Colon (tissue), 2 donors: ENCODE results near the gene HDLBP.

Experiments
- FAIRE-seq: peaks from 2 replicates; lab custom pipeline; 2012; peaks lifted over from hg19 to GRCh38; lab: Jason Lieb, UNC
- donor health status: control.
- donor health status: control.

The HDLBP gene, protein sequence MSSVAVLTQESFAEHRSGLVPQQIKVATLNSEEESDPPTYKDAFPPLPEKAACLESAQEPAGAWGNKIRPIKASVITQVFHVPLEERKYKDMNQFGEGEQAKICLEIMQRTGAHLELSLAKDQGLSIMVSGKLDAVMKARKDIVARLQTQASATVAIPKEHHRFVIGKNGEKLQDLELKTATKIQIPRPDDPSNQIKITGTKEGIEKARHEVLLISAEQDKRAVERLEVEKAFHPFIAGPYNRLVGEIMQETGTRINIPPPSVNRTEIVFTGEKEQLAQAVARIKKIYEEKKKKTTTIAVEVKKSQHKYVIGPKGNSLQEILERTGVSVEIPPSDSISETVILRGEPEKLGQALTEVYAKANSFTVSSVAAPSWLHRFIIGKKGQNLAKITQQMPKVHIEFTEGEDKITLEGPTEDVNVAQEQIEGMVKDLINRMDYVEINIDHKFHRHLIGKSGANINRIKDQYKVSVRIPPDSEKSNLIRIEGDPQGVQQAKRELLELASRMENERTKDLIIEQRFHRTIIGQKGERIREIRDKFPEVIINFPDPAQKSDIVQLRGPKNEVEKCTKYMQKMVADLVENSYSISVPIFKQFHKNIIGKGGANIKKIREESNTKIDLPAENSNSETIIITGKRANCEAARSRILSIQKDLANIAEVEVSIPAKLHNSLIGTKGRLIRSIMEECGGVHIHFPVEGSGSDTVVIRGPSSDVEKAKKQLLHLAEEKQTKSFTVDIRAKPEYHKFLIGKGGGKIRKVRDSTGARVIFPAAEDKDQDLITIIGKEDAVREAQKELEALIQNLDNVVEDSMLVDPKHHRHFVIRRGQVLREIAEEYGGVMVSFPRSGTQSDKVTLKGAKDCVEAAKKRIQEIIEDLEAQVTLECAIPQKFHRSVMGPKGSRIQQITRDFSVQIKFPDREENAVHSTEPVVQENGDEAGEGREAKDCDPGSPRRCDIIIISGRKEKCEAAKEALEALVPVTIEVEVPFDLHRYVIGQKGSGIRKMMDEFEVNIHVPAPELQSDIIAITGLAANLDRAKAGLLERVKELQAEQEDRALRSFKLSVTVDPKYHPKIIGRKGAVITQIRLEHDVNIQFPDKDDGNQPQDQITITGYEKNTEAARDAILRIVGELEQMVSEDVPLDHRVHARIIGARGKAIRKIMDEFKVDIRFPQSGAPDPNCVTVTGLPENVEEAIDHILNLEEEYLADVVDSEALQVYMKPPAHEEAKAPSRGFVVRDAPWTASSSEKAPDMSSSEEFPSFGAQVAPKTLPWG (N-terminal part only)

DNA sequence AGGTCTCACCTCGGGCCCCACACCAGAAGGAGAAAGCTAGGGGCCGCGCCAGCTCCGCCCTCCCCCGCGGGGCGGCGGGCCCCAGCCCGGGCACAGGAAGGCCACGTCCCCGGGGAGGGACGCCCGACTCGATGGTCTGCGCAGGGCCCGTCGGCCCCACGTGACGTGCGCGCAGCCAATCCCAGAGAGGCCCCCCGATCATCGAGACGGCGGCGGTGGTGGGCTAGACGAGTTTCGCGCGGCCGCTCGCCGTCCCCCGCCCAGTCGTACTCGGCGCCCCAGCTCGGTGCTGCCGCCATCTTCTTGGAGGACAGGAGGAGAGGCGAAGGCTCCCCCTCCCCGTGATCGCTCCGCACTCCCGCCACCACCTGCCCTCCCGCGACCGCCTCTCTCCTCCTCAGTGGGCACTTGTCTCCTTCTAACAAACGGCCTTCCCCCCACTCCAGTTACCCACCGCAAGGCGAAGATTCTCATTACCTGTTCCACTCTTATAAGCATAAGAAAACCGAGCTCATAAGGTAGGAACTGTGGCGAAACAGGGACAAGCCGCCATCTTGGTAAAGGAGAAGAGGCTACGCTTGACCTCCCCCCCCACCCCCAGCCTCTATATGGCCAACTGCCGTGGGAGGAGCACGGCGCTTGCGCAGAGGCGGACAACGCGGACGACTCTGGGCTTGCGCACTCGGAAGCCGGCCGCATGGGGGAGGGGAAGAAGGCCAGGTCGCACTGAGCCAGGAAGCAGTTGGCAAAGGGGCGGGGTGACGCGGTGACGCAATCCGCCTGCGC lies at the start of gene HDLBP:
TSS of gene HDLBP (minus strand) at position 580 of the 786 bp plus-strand sequence. CDS start 48,803 bp downstream, outside the sequence.
- no peak for FAIRE-seq

DNA sequence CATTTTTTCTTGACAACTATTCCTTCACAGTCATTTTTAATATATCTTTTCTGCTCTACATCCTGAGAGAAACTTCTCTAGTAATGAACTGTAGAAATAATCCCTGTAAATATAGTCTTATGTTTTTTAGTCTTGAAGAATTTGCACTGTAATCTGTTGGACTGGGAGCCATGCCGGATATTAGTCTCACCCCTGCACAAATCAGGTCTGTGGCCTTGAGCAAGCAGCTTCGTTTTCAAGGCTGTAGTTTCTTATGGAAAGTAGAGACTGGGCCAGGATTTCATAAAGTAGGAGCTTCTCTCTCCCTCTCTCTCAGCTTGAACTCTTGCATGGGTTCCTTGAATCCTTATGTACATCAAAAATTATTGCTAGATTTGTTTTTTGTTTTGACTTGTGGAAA lies 49.3 kb upstream of the HDLBP start:
- no peak for FAIRE-seq

DNA sequence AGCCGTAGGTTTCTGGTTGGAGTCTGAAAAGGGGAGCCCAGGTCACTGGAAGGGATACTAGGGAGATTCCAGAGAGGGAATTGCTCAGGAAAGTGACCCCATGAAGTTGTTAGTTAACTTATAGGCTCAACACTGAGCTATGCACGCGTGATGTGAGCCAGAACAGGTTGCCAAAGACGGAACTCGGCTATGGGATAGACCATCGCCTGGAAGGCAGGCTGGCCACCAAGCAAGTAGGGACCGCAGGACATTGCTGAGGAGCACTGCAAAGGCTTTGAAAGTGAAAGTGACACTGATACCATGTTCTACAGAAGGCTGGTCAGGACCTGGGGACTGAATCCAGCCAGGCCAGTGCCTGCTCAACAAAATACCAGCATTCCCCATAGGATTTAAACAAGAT lies 48.0 kb upstream of the HDLBP start:
- no peak for FAIRE-seq

DNA sequence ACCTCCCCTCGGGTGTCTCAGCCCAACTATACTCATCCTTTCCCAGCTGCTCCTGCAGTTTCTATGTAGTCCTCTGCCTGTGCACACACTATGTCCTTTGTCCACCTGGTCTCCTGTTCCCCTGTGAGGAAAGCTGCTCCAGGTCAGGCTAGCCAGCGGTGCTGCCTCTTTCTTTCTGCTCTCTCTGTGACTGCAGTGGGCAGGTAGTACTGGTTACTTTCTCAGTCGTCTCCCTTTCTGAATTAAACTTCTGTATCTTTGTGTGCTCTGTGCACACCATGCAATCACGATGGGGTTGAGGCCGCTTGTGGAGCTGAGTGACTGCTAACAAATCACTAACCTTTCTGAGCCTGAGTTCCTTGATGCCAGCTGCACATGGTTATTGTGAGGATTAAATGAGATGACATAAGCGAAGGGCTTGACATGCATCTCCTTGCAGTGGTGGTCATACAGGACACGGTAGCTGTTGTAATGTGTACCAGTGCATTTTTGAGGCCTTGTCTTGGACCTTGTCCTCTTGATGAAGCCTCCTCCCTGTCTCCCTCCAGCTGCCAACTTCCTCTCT lies 44.1 kb upstream of the HDLBP start:
- no peak for FAIRE-seq

DNA sequence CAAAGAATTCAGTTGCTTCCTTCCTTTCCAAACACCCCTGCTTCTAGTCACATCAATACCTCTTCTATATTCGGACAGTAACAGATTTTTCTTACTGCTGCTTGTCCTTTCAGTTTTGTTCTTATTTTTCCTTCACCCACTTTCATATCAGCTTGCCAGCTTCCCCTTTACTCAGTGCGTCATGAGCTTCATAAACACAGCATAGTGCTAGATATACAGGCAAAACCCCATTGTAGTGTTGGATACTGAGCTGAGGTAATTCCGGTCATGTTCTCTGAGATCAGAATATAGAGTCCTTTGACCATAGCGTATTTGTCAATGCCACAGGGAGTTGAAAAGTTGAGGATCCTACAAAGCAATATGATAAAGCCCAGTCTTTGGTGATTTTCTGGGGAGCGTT lies 43.0 kb upstream of the HDLBP start:
- FAIRE-seq = no peak

DNA sequence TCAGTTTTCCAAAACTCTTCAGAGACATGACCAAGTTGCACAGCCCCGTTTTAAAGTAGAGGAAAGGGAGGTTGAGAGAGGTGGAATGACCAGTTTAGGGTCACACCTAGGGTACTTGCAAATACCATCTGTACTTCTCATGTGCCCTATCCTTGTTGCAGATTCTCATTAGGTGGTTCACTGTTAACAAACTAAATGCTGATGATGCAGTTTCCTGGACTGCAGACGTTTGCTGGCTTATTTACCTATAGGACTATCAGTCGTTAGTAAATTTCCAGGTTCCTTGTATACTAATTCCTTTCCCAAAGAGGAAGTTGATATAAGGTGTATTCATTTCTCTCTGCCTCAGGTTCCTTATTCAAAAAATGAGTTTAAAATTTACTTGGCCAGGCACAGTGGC lies 42.1 kb upstream of the HDLBP start:
- FAIRE-seq = no peak

DNA sequence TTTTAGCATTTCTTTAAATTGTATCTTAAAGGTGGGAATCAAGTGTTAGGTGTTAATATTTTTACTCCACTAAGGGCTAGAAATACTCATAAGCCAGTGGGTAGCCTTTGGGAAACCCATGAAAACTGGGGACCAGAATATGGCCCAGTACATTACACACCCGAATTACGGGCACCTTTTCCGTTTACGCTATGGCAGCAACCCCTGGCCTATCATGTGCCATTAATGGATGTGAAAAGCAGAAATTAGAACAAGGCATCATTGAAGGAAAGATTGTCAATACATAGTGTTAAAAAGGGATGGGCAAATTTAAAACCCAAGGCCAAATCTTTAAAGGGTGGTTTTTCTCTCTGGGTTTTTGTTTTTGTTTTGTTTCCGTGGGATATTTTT lies 41.4 kb upstream of the HDLBP start:
- FAIRE-seq = no peak

DNA sequence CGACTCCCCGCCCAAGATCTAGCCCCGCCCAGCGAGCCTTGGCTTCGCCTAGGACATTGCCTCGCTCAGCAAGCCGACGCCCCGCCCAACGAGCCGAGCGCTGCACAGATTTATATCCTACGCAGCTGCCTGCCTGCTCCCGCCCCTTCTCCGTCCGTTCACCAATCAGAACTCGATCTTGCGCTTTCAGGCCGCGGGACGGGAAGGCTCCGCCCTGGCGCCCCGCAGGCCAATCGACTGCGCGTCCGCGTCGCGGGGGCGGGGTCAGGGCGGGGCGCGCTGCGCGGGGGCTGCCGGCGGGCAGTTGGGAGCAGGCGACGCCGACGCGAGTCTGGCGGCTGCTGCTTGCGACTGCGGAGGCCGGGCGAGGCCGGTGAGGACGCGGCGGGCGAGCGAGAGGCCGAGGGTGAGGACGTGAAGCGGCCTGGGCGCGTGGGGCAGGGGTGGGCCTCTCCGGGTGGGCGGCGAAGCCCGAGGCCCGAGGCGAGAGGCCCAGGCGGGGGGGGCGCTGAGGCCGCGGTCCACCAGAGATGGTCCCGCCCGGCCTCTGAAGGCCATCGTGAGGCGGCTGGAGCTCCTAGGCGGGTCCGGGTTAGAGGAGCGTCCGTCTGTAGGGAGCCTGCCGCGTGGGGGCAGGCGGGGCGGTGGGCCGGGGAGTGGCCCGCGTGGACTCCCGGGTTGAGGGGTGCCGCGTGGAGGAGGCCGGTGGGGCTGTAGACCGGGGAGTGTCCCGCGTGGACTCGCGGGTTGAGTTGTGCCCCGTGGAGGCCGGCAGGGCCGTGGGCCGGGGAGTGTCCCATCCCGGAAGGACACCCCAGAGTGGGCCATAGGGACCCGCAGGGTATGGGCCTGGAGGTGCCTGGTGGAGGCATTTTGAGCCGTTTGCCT lies 40.8 kb upstream of the HDLBP start, which contains the start of gene FARP2:
TSS of gene FARP2 (plus strand) at position 303 of the 888 bp plus-strand sequence. CDS start 16,823 bp downstream, outside the sequence.
- FAIRE-seq = no peak

DNA sequence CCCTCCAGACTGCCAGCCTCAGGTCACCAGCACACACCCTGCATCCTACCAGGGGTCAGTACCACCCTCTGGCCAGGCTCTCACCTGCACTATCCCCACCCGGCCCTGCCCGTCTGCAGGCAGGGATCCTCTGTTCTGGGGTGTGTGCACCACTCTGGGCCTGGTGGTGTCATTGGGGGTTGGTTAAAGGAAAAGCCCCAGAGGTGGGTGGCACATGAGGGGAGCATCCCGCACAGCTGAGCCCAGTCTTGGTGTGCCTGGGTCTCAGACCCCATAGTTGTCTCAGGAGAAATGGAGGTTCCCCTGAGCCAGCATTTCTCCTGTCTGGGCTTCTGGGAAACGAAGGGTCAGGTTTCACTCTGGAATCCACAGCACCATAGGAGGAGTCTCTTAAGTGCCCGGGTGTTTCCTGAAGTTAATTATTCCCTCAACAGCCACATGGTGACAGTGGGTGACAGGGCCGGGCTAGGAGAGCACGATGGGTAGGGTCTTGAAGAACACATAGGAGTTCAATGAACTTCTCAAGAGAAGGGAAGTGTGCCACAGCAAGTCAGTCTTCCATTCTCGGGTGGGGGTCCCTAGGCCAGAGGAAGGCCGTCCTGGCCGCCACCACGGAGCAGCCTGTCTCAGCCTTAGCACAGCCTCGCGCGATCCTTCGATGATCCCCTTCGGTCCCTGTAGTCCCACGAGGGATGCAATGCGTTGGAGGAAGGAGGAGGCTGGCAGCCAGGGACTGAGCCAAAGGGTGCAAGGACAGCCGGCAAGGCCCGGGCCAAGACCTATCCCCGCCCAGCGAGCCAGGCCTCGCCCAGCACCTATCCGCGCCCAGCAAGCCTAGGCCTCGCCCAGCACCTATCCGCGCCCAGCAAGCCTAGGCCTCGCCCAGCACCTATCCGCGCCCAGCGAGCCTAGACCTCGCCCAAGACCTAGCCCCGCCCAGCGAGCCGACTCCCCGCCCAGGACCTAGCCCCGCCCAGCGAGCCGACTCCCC lies 39.5 kb upstream of the HDLBP start:
- no peak for FAIRE-seq

DNA sequence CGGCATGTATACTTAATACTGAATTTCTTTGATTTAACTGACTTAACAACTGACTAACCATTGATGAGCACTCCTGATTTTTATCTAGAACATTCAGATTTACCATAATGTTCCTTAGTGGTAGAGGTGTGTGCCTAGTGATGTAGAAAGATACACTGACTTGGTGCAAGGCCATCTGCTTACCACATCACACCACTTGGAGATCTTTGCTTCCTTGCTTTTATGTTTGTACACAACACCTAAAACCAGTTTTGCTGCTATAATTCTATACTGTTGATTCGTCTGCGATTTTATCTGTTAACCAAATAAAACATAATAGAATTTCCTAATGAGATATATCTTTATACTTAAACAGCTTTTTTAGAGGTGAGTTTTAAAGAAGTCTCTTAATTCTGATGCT lies 36.8 kb upstream of the HDLBP start:
- FAIRE-seq = no peak

DNA sequence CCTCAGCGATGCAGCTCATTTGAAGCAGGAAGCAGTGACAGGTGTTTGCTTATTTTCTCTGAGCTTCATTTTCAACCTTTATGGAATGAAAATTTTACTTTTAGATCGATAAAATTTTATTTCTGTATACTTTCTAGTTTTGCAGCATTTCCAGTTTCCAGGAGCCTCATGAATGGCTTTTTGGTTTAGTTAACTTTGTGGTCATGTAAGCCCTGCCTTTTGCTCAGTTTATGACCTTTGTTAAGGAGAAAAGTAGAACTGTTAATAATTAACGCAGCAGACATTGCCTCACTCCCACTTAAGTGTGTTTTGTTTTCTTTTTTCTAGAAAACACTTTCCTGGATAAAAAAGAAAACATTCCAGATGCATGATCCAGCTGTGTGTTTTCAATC lies 36.2 kb upstream of the HDLBP start:
- no peak for FAIRE-seq

DNA sequence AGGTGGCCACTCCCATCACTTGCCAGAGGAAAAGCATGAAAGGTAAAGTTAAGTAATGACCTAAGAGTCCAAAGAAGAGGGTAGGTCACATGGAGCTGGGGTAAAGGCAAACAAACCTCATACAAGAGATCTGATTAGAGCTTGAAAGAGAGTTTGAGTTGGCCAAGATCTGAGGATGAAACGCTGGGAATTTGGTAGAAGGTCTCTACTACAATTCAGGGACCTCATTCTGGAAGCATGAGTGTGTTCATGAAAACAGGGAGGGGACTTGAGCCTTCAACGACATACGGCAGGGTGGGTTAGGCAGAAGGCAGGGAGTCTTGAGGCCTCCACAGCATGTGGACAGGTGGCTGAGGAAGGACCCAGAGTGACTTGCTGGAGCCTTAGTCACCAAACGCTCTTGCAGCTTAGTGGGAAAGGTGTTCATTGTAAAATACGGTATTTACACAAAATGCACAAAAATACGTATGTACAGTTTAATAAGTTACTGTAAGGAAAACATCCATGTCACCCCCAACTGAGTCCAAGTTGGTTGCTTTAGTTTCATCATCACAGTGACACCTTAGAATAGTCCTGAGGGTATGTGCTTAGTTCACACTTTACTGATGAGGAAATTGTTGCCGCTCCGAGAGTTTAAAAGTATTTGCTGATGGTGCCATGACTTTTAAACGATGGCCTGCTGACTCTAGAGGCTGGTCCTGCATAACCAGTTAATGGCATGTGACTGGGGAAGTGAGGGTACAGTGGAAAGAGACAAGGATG lies 35.6 kb upstream of the HDLBP start:
- no peak for FAIRE-seq

DNA sequence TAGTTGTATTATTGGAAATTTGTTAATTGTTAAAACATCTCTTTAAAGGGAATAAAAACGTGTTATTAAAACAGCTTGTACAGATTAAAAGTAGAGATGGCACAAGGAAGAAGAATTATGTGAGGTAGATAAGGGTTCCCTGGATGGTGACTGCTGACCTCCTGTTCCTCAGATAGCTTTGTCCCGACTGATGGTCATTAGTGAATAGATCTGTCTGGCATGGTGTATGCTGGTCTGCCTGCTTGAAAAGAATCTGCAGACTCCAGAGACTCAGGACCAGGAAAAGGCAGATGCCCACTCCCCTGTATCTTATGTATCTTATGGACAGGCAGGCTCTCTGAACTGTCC lies 35.0 kb upstream of the HDLBP start:
- no peak for FAIRE-seq

DNA sequence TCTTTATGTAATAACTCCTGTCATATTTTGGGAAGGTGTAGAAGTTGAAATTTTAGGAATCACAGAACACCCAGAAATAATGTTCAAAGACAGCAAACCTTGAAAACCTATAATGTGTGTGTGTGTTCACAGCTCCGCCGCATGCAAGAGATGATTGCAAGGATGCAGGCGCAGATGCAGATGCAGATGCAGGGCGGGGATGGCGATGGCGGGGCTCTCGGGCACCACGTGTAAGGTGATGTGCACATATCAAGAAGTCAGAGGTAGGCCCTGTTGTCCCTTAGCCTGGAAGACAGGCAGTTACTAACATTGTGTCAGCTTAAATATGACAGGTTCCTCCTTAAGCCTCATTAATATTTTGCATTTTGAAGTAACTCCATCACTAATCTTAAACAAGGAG lies 34.5 kb upstream of the HDLBP start:
- no peak for FAIRE-seq

DNA sequence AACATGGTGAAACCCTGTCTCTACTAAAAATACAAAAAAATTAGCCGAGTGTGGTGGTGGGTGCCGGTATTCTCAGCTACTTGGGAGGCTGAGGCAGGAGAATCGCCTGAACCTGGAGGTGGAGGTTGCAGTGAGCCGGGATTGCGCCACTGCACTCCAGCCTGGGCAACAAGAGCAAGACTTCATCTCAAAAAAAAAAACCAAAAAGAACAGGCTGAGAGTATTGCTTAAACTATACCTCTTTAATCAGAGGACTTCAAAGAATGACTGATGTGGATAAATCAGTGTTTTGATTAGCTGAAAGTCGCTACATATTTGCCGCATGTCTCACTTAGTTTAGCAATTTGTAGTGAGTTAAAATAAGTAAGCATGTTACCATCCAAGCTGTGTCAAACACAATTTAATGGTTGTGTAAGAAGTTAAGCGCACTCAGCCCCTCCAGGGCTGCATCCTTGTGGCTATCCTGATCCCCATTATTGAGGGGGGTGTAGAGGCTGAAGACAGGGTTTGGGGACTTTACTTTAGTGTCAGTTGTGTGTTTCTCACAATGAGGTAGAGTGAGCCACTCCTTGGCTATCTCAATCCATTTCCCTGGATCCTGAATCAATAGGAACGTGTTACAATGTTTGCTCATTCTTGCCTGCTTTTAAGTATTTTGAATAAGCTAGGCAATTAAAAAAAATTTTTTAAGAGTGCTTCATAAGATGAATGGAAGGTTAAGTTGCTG lies 29.6 kb upstream of the HDLBP start:
- no peak for FAIRE-seq

DNA sequence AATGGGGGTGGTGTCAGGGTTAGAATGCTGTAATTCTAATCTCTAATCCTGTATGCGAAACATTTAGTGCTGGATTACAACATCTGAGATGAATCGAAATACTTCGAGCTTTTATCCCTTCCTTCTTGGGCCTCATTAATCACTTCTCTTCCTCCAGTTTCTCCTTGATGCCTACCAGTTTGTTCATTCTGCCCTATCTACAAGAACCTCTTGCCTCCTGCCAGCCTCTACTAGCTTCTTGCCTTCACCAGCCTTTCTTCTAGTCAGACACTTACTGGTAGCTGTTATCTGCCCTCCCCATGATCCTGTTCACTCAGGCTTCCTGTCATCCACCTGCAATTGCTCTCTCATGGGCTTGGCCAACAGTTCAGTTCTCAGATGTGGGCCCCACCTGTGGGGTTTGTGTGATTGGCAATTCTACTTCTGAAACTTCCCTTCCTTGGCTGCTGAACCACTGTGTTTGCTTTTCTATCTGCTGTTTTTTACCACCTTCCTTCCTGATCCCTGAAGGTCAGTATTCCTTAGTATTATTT lies 25.2 kb upstream of the HDLBP start:
- no peak for FAIRE-seq
